ENCODE measurements around the gene TMOD2.

GRCh38 chr15:51718746-51719145 is 32.7 kb upstream of the TMOD2 start:
- no peak for TF ChIP-seq CTCF (IDR thresholded peaks at IDR 0.05)
- TF ChIP-seq POLR2AphosphoS5 (IDR thresholded peaks at IDR 0.05), result no peak
- TF ChIP-seq POLR2A (IDR thresholded peaks at IDR 0.05), result no peak
